Activated naive CD4-positive, alpha-beta T cell (primary cell): ENCODE data around the gene MED16.
"Not testable (repeated sequence)": the region's sequence is repeated elsewhere in the genome, so short reads cannot be mapped to it uniquely, and the experiment has no call there.

Experiments used
- DNase-seq, 4 experiments: peaks; one replicate each; lab custom pipeline; 2025; lab: John Stamatoyannopoulos, UW

The MED16 gene

DNA sequence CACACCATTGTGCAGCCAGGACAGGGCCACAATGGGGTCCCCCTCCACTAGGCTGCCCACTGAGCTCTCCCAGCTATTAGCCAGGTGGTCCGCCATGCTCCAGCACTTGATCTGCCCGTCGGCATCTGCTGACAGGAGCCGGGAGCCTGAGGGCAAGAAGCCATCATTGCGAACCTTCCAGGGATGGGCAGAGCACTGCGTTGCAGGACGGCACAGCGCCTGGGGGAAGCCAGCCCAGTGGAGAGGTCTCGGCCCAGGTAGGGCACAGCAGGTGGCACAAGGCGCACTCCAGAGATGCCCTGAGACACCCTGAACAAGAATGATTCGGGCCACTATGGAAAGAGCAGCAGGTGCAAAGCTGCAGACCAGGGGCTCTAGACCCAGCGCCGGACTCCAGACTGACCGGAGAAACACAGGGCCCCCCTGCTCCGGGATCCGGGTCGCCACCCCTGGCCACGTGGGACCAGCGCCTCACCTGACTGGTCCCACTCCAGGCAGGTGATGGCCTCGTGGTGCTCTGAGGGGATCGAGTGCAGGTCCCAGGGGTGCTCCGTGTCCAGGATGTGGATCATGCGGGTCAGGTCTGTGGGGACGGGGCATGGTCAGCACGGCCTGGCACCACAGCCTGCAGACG lies 3.2 kb downstream of the MED16 start:
- no peak for DNase-seq

DNA sequence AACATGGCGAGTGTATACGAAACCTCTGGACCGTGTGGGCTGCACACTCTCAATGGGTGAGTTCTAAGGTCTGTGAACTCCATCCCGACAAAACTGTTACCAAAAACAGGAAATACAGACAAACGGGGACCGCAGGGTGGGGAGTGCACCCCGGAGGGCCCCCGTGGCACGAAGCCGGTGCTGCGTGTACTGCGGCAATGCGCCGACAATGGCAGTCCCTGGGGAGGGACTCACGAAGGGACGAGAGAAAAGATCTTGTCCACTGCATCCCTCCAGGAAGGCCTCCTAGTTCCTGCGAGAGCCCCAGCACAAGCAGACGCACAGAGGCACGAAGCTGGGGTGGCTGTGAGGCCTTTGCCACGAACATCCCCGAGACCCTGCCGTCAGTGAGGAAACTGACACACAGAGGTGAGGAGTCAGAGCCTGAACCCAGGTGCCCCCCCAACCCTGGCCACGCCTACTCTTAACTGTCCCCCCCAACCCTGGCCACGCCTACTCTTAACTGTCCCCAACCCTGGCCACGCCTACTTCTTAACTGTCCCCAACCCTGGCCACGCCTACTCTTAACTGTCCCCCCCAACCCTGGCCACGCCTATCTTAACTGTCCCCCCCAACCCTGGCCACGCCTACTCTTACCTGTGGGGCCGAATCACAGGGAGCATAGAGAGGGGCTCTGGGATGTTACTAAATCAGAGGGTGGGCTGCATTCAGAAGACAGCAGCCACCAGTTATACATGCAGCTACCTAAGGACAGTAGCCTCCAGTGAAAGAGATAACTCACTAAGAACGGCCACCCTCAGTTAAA lies 4.2 kb downstream of the MED16 start:
- no peak for DNase-seq

DNA sequence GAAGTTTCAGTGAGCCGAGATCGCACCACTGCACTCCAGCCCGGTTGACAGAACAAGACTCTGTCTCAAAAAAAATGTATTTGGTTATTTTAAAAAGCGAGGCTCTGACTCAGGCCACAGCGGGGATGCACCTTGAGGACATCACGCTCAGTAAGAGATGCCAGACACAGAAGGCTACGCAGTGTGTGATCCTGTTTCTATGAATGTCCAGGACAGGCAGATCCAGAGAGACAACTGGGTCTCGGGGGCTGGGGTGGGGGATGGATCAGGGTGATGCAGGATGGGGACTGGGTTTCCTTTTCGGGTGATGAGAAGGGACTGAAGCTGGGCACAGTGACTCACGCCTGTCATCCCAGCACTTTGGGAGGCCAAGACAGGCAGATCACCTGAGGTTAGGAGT lies 5.4 kb downstream of the MED16 start:
- DNase-seq: no peak

DNA sequence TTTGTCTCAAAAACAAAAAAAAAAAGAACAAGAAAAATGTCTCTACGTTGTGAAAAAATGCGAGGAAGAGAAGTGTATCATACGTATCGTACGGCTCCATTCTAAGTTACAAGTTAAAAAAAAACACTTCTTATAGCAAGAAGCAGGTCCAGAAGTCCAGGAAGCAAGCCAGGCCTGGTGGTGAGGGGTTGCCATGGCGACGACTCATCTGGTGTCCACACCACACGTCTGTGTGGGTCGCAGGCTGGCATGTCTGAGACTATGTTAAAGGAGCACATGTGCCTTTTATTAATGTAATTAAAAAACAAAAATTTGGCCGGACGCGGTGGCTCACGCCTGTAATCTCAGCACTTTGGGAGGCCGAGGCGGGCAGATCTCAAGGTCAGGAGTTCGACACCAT lies 5.9 kb downstream of the MED16 start:
- no peak for DNase-seq

DNA sequence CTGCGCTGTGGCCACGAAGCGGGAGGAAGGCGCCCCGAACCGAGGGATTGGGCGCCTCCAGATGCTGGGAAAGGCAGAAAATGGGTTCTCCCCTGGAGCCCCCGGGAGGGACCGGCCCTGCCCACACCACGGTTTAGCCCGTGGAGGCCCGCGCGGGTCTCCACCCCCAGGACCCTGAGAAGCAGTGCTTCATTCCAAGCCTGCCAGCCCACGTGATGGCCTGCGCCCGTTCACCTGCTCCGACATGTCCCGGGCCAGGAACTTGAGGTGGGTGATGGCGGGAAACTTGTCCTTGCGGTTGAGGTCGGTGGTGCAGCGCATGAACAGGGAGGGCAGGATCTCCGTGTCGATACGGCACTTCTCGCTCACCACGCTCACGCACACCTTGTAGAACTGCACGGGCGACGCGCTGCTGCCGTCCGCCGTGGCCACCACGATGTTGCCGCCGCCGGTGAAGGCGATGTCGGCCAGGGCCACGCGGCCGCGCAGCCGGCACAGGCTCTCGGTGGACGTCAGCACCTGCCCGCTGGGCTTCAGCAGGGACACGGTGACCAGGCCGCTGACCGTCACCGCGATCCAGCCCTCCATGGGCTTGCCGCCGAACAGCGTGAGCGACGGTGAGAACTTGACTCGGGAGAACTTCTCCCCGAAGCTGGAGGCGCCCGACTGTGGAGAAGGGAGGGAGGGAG lies 7.3 kb downstream of the MED16 start:
- no peak for DNase-seq

DNA sequence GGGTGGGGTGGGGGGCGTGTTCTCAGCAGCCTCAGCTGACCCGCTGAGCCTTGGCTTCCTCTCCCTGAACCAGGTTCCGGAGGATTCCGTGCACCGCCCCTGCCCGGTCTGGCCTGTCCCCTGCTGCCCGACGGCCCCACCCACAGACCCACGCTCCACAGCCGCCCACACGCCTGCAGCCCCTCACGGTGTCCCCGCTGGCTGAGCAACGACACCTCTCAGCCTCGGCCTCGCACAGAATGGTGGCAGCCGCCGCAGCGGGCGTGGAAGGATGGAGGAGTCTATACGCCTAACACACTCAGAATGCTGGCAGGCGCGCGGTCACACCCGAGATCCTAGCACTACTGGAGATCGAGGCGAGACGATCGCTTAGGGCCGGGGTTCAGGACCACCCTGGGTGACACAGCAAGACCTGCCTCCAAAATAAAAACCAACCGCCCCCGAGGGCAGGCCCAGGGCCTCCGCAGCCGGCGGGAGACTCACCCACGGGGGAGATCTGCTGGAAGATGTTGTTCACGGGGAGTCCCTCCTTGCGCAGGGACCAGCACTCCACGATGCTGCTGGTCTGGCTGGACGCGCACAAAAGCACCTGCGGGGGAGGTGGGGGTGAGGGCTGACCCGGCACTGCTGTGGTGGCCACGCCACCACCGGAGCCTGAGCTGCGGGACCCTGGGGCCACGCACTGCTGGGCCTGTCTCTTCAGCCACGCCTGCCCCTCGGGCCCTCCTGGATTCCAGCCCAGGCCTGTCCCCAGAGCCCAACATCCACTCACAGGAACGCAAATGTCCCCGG lies 8.4 kb downstream of the MED16 start:
- no peak for DNase-seq

DNA sequence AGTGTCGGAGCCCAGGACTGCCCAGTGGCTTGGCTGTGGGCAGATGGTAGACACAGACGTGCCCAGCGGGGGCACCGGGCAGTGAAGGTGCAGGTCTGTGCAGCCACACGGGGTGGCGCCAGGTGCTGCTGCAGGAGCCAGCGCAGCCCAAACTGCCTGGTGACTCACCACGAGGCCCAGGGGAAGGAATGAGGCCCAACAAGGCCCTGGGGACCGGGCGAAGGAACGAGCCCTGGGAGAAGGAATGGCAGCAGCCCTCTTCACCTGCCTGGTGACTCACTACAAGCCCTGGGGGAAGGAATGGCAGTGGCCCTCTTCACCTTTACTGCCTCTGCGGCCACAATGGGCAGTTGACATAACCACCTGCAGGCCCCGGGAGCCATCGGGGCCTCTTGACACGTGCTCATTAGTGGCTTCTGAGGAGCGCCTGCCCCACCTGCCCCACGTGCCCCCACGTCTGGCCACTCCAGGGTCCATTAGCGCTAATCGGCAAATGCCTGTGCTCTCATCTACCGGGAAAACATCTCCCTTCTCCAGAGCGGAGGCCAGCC lies 9.3 kb downstream of the MED16 start:
- no peak for DNase-seq

DNA sequence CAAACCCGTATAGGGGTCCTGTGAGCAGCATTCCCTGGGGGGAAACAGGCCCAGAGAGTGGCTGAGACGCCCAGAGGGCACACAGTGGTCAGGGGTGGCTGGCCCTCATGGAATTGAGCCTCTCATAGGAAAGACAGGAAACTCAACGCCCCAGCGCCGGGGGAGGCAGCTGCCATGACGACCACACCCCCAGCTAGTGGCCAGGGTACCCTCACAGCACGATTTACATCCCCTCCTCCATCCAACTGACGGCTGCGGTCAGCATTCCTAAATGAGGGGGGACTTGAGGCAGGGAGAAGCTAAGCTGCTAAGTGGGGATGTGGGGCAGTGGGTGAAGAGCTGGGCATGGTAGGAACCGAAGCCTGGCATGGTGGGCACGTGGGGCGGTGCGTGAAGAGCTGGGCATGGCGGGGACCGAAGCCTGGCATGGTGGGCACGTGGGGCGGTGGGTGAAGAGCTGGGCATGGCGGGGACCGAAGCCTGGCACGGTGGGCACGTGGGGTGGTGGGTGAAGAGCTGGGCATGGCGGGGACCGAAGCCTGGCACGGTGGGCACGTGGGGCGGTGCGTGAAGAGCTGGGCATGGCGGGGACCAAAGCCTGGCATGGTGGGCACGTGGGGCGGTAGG lies 10.0 kb downstream of the MED16 start:
- no peak for DNase-seq

DNA sequence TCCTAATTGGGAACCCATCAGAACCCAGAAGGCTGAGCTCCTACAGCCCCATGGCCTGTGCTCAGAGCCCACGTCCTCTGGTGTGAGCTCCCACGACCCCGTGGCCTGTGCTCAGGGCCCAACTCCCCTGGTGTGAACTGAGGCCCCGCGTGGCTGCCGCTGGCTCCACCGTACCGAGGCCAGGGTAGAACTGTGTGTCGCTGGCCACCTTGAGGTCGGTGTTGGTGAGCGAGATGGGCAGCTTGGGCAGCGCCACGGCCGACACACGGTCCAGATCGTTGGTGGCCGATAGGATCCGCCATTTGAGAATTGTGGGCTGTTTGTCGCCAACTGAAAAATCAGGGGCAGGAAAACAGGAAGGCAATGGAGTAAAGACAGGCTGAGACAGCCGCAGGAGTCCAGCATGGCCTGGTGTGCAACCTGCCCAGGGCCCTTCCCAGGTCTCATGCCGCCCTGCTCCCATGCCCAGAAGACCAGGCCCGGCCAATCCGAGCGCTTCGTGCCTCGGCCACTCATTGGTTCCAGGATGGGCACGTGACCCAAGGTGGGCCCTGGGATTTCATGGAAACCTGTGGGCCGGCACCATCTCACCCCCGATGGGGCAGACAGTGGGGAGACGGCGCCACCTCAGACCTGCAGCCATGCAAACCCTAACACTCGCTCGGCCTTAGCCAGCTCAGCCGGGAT lies 11.5 kb downstream of the MED16 start:
- DNase-seq: no peak

DNA sequence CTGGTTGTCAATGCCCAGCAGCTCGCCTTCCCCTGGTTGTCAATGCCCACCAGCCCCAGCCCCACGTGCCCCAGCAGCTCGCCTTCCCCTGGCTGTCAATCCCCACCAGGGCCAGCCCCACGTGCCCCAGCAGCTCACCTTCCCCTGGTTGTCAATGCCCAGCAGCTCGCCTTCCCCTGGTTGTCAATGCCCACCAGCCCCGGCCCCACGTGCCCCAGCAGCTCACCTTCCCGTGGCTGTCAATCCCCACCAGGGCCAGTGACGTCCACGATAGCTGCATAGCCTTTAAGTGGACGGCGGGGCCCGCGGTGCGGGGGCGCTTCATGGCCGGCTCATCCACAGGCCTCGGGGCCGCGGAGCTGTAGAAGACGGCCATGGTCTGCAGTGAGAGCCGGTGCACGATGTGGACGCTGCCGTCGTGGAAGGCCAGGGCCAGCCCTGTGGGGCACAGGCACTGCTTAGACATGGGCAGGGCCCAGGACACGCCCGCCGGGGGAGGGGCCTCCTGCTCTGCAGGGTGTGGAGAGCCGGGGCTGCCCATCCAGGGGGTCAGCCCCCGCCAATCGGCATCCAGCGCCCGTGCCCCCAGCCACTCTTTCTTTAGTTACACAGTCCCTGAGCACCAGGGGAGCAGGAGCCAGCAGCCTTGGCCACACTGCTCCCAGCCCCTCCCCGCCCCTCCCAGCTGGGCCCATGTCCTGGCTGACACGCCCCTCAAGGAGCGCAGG lies 13.1 kb downstream of the MED16 start:
- DNase-seq: no peak

DNA sequence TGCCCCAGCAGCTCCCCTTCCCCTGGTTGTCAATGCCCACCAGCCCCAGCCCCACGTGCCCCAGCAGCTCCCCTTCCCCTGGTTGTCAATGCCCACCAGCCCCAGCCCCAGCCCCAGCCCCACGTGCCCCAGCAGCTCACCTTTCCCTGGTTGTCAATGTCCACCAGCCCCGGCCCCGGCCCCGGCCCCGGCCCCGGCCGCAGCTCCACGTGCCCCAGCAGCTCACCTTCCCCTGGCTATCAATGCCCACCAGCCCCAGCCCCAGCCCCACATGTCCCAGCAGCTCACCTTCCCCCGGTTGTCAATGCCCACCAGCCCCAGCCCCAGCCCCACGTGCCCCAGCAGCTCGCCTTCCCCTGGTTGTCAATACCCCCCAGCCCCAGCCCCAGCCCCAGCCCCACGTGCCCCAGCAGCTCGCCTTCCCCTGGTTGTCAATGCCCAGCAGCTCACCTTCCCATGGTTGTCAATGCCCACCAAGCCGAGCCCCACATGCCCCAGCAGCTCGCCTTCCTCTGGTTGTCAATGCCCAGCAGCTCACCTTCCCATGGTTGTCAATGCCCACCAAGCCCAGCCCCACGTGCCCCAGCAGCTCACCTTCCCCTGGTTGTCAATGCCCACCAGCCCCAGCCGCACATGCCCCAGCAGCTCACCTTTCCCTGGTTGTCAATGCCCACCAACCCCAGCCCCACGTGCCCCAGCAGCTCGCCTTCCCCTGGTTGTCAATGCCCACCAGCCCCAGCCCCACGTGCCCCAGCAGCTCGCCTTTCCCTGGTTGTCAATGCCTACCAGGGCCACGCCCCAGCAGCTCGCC lies 14.0 kb downstream of the MED16 start:
- not testable (repeated sequence) for DNase-seq

DNA sequence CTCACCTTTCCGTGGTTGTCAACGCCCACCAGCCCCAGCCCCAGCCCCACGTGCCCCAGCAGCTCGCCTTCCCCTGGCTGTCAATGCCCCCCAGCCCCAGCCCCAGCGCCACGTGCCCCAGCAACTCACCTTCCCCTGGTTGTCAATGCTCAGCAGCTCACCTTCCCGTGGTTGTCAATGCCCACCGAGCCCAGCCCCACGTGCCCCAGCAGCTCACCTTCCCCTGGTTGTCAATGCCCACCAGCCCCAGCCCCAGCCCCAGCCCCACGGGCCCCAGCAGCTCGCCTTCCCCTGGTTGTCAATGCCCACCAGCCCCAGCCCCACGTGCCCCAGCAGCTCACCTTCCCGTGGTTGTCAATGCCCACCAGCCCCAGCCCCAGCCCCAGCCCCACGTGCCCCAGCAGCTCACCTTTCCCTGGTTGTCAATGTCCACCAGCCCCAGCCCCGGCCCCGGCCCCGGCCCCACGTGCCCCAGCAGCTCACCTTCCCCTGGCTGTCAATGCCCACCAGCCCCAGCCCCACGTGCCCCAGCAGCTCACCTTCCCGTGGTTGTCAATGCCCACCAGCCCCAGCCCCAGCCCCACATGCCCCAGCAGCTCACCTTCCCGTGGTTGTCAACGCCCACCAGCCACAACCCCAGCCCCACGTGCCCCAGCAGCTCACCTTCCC lies 14.9 kb downstream of the MED16 start:
- DNase-seq: not testable (repeated sequence)

DNA sequence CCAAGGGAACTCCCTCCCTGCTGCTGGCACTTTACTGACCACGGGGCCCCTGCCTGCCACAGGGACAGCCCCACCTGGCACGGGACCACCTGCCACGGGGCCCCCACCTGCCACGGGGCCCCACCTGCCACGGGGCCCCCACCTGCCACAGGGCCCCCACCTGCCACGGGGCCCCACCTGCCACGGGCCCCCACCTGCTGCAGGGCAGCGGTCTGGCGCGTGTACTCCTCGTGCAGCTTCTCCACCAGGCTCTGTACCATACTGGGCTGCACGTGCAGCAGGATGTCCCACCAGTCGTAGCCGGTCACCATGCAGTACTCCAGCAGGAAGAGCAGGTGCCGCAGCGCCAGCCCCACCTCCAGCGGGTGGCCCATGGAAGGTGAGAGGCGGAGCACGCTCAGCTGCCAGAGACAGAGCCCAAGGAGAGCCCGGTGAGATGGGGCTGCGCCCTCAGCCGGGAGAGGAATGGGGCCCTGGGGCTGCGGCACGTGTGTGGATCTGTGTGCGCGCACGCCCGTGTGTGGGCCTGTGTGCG lies 16.1 kb downstream of the MED16 start:
- DNase-seq: no peak

DNA sequence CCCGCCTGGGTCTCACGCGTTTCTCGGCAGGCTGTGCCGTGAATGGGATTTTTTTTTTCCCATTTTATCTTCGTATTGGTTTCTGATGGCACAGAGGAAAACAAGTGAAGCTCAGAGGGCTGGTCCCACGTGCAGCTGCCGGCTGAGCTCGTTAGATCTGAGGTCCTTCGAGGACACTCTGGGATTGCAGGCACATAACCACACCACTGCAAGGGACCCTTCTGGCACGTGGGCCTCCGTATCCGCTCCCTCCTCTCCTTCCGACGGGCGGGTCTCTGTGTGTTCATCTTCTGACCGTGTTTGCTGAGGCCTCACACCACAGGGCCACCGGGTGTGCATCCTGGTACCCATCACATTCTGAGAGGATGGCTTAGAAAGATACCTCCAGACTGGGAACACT lies 16.9 kb downstream of the MED16 start:
- no peak for DNase-seq

DNA sequence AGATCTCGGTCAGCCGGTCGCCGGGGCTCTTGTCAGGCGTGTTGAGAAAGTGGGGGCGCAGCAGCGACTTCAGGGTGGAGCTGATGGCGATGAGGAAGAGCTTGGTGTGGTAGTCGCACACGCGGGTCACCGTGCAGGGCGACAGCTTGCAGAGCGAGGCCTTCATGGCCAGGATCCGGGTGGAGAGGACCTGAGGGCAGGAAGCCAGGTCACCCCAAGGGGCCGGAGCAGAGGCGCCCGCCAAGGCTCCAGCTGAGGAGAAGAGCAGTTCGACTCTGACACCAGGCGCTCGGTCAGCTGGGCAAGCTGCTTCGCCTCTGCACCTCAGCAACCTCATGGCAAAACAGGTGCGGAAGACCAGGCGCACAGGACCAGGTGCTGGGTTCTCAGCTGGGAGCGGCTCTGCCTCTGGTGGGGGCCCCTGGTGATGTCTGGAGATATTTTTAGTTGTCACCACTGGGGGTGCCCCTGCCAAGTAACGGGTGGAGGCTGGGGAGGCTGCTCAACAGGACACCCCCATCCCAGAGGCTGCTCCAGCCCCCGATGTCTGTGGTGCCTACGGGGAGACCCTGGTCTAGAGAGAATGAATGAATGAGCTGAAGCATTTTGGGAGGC lies 17.6 kb downstream of the MED16 start:
- DNase-seq: no peak

DNA sequence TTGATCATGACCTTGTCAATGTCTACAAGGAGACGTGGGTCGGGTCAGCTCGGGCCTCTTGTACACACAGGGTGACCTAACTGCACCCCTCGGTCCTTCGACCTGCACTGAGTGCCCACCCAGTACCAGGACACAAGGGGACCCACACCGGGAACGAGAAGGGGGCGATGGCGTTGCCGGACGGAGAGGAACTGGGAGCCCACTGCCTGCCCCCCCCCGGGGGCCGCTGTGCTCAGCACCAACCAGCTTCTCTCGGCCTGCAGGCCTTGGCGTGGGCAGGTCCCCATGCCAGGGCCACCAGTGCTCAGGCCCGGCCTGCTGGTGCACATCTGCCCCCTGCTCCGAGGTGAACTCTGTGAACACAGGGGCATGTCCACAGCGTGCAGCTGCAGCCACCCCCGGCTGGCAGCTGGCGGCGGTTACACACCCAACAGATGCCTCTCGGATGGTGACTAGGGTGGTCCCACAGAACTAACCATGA lies 19.4 kb downstream of the MED16 start:
- DNase-seq: no peak

DNA sequence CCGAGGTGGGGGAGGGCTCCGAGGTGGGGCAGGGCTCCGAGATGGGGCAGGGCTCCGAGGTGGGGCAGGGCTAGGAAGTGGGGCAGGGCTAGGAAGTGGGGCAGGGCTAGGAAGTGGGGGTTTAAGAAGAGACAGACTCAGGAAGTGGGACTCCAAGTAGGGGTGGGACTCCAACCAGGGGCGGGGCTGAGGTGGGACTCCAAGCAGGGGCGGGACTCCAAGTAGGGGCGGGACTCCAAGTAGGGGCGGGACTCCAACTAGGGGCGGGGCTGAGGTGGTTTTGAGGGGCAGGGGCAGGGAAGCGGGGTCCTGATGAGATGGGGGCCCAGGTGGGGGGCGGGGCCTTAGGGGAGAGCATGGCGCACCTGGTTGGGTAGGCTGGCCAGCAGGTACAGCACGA lies 19.9 kb downstream of the MED16 start:
- DNase-seq: peak in 3 of 4 experiments; percentile 17 to 82 (median 73)
